ENCODE data around the gene PCDH1.

DNA sequence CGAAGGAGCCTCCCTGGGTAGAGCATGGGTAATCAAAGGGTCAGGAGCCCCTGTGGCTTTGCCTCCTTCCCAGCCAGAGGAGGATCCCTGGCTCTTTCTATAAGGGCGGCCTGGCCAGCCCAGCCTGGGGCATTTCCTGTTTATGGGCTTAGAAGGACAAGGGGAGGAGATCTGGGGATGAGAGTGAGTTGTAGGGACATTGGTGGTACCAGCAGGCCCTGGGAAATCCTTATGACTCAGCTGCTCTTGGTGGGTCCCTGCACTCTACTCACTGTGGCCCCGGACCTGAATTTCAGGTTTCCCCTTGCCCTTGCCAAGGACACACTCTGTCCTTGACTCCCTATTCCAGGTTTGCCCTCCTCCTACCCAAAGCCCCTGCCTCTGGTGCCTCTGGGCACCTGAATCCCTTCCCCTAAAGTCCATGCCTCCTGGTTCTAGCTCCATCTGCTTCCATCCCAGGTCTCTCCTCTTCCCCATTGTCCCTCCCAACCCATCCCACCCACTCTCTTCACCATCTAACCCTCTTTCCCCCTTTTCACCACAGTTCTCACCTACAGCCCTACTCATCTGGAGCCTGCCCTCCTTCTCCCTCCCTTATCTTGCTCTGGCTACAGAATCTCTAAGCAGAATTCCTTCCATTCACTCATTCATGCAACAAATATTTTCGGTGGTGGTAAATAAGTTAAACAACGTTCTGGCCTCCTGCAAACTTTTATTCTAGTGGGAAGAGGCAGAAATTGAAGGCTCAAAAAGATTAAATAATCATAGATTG lies 34.9 kb downstream of the PCDH1 start:
- TF ChIP-seq POLR2A (IDR thresholded peaks at IDR 0.05), result no peak
- TF ChIP-seq, protein P1, sequence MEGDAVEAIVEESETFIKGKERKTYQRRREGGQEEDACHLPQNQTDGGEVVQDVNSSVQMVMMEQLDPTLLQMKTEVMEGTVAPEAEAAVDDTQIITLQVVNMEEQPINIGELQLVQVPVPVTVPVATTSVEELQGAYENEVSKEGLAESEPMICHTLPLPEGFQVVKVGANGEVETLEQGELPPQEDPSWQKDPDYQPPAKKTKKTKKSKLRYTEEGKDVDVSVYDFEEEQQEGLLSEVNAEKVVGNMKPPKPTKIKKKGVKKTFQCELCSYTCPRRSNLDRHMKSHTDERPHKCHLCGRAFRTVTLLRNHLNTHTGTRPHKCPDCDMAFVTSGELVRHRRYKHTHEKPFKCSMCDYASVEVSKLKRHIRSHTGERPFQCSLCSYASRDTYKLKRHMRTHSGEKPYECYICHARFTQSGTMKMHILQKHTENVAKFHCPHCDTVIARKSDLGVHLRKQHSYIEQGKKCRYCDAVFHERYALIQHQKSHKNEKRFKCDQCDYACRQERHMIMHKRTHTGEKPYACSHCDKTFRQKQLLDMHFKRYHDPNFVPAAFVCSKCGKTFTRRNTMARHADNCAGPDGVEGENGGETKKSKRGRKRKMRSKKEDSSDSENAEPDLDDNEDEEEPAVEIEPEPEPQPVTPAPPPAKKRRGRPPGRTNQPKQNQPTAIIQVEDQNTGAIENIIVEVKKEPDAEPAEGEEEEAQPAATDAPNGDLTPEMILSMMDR (IDR thresholded peaks at IDR 0.05), result no peak

All from body of pancreas (tissue), 4 donors.